ENCODE measurements around the gene GM2A. TPM values are rescaled to one million over a fixed set of nuclear protein-coding genes. Genes with fewer than 3 reads are reported as not detected.
"Not testable (repeated sequence)": the region's sequence is repeated elsewhere in the genome, so short reads cannot be mapped to it uniquely, and the experiment has no call there.

GM2A gene
- total and polyA plus RNA-seq, 8 donors: 28.3 to 70.0 (median 37.0) TPM

DNA sequence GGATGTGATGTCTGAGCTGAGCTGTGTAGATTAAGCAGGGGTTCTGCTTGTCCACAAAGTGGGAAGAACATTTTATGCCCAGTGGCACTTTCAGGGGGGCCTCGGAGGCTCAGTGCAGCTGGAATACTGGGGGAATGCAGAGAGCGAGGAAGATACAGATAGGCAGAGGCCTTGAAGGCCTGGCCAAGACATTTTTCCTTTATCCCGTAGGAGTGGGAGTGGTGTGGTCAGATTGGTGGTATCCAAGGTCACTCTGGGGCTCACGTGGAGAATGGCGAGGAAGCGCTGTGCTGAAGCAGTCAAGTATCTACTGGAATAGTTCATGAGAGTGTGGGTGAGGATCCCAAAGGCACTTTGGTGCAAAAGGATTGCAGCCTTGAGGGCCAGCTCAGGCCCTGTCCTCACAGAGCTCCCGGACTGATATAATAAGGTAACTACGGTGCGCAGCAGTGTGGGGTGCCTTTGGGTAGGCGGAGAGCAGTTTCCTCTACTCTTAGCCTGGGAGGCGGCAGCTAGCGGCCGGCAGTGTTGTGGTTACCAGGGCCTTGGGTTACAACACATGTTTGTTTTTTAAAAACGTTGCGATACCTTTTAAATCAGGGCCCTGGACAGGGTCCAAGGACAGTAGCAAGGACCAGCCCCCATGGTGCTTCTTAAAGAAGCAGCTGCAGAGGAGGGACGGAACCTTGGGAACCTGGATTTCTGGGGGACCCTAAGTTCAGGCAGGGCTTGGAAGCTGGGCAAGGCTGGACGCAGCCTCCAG lies 18.3 kb upstream of the GM2A start:
- Histone ChIP-seq H3K9me3 (no peaks in the 10 kb centered on the region), H3K27me3 (no peaks in the 10 kb centered on the region), H3K4me1 (peaks cover 0 to 31% of the 10 kb centered on the region in 2 donors), H3K4me3 (no peak overlapping the region), H3K36me3 (no peaks in the 10 kb centered on the region), H3K27ac (peak overlapping the region; percentile 30 to 71)
- ATAC-seq (peak; percentile 97), DNase-seq (peak in 3 of 4 donors; percentile 73 to 89 (median 79))
- TF ChIP-seq, protein P1, sequence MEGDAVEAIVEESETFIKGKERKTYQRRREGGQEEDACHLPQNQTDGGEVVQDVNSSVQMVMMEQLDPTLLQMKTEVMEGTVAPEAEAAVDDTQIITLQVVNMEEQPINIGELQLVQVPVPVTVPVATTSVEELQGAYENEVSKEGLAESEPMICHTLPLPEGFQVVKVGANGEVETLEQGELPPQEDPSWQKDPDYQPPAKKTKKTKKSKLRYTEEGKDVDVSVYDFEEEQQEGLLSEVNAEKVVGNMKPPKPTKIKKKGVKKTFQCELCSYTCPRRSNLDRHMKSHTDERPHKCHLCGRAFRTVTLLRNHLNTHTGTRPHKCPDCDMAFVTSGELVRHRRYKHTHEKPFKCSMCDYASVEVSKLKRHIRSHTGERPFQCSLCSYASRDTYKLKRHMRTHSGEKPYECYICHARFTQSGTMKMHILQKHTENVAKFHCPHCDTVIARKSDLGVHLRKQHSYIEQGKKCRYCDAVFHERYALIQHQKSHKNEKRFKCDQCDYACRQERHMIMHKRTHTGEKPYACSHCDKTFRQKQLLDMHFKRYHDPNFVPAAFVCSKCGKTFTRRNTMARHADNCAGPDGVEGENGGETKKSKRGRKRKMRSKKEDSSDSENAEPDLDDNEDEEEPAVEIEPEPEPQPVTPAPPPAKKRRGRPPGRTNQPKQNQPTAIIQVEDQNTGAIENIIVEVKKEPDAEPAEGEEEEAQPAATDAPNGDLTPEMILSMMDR (IDR thresholded peaks at IDR 0.05): no peak
- intact Hi-C loops (cut with DNase I): loop anchor here in 1 of 2 donors (10.0 kb wide), 1 partner anchor 60 kb away; no protein-coding TSS in a partner anchor

DNA sequence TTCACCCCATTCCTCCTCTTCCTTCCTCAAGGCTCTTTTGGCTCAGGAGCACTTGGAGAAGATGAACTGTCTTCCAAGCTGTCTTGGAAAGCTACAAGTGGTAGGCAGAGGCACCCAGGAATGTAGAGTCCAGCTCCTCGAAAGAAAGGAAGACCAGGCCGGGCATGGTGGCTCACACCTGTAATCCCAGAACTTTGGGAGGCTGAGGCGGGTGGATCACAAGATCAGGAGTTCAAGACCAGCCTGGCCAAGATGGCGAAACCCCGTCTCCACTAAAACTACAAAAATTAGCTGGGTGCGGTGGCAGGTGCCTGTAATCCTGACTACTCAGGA lies 17.8 kb upstream of the GM2A start:
- not testable (repeated sequence) for H3K27me3 ChIP-seq, H3K36me3 ChIP-seq, DNase-seq, H3K4me3 ChIP-seq, ATAC-seq, H3K9me3 ChIP-seq
- intact Hi-C loops (cut with DNase I): loop anchor here in 1 of 2 donors (10.0 kb wide), 1 partner anchor 60 kb away; no protein-coding TSS in a partner anchor
- peaks cover 0 to 33% of the 10 kb centered on the region in 2 donors for H3K4me1 ChIP-seq
- H3K27ac ChIP-seq: peak overlapping the region; percentile 30 to 71

DNA sequence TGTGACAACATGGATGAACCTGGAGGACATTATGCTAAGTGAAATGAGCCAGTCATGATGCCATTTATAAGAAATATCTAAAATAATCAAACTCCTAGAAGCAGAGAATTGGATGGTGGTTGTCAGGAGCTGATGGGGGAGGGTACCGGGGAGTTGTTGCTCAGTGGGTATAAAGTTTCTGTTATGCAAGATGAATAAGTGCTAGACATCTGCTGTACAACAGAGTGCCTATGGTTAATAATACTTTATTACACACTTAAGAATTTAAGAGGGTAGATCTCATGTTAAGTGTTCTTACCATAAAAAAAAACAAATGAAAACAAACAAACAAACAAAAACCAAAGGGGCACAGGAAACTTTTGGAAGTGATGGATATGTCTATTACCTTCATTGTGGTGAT lies 16.1 kb upstream of the GM2A start:
- ATAC-seq (no peak), DNase-seq (no peak)
- H3K9me3 ChIP-seq: no peaks in the 10 kb centered on the region
- intact Hi-C loops (cut with DNase I): loop anchor here in 1 of 2 donors (10.0 kb wide), 1 partner anchor 62 kb away; no protein-coding TSS in a partner anchor
- TF ChIP-seq, protein P1 (IDR thresholded peaks at IDR 0.05): no peak
- H3K27ac ChIP-seq: no peak overlapping the region
- no peaks in the 10 kb centered on the region for H3K36me3 ChIP-seq
- H3K4me3 ChIP-seq: no peak overlapping the region
- no peaks in the 10 kb centered on the region for H3K27me3 ChIP-seq
- peaks cover 0 to 45% of the 10 kb centered on the region in 2 donors for H3K4me1 ChIP-seq

DNA sequence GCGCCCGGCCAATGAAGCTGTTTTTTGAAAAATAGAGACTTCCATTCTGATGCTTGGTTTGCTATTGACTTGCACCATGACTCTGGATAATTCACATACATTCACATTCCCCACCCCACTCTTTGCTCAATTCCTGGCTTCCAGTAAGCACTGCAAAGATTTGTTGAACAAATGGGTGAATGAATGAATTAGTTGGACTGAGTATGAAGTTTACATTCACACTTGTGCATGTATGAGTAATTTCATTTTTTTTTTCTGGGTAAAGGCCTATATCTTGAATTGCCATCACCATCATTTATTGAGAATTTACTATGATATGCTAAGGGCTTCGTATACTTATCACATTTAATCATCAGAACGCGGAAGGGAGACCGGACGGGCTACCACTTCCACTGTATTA lies 15.3 kb upstream of the GM2A start:
- ATAC-seq: no peak
- Histone ChIP-seq H3K27me3 (no peaks in the 10 kb centered on the region), H3K4me3 (no peak overlapping the region), H3K27ac (no peak overlapping the region), H3K9me3 (no peaks in the 10 kb centered on the region), H3K4me1 (peaks cover 0 to 47% of the 10 kb centered on the region in 2 donors), H3K36me3 (no peaks in the 10 kb centered on the region)
- TF ChIP-seq, protein P1 (IDR thresholded peaks at IDR 0.05): no peak
- DNase-seq: no peak
- intact Hi-C loops (cut with DNase I): loop anchor here in 1 of 2 donors (10.0 kb wide), 1 partner anchor 63 kb away; no protein-coding TSS in a partner anchor

DNA sequence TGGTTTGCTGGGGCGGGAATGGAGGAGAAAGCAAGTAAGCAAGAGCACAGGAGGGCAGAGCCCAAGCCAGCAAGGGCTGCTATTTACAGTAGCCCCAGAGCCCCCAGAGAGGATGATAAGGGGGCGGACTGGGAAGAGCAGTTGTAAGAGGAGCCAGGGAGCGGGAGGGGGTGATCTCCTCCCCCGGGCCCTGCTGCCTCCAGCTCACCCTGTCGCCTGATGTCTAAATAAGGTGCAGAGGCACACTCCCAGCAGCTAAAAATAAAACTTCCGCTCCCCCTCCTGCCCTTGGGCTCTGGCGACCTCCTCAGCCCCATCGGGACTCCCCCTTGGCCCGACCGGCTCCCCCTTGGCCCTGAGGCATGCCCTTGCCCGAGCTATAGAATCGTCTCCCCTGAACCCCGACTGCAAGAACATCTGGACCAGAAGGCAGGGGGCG lies 14.7 kb upstream of the GM2A start:
- intact Hi-C loops (cut with DNase I): loop anchor here in 1 of 2 donors (10.0 kb wide), 1 partner anchor 64 kb away; no protein-coding TSS in a partner anchor
- H3K27me3 ChIP-seq: no peaks in the 10 kb centered on the region
- no peak overlapping the region for H3K27ac ChIP-seq
- TF ChIP-seq, protein P1 (IDR thresholded peaks at IDR 0.05): no peak
- H3K9me3 ChIP-seq: no peaks in the 10 kb centered on the region
- H3K4me1 ChIP-seq: peaks cover 0 to 47% of the 10 kb centered on the region in 2 donors
- DNase-seq (no peak), ATAC-seq (no peak)
- H3K4me3 ChIP-seq: no peak overlapping the region
- H3K36me3 ChIP-seq: no peaks in the 10 kb centered on the region
